ENCODE measurements around the gene COL23A1.

COL23A1 gene

GRCh38 chr5:178418031-178418430 is 172.2 kb downstream of the COL23A1 start:
- no peak for FAIRE-seq

GRCh38 chr5:178417391-178417811 is 172.8 kb downstream of the COL23A1 start:
- FAIRE-seq: no peak

- FAIRE-seq: no peak
These were observed 173.3 kb downstream of the COL23A1 start for GRCh38 chr5:178416919-178417318.

- FAIRE-seq: no peak
These were observed 173.8 kb downstream of the COL23A1 start for GRCh38 chr5:178416206-178416882.

GRCh38 chr5:178415353-178415752 is 174.8 kb downstream of the COL23A1 start:
- FAIRE-seq: no peak

- no peak for FAIRE-seq
These were observed 176.2 kb downstream of the COL23A1 start for GRCh38 chr5:178413988-178414387.

GRCh38 chr5:178411083-178411482 is 179.1 kb downstream of the COL23A1 start:
- no peak for FAIRE-seq

- no peak for FAIRE-seq
These were observed 182.5 kb downstream of the COL23A1 start for GRCh38 chr5:178407646-178408045.

GRCh38 chr5:178404987-178405386 is 185.2 kb downstream of the COL23A1 start:
- FAIRE-seq: no peak

- FAIRE-seq: no peak
These were observed 186.1 kb downstream of the COL23A1 start for GRCh38 chr5:178403956-178404600.

- no peak for FAIRE-seq
These were observed 186.8 kb downstream of the COL23A1 start for GRCh38 chr5:178403351-178403750.

- no peak for FAIRE-seq
These were observed 190.5 kb downstream of the COL23A1 start for GRCh38 chr5:178399701-178400095.

- FAIRE-seq: no peak
These were observed 191.1 kb downstream of the COL23A1 start for GRCh38 chr5:178398901-178399700.

- FAIRE-seq: no peak
These were observed 193.1 kb downstream of the COL23A1 start for GRCh38 chr5:178396796-178397720.

GRCh38 chr5:178394074-178394473 is 196.1 kb downstream of the COL23A1 start:
- FAIRE-seq: no peak

GRCh38 chr5:178392931-178393394 is 197.2 kb downstream of the COL23A1 start:
- no peak for FAIRE-seq

GRCh38 chr5:178392386-178392785 is 197.8 kb downstream of the COL23A1 start:
- FAIRE-seq: no peak

- no peak for FAIRE-seq
These were observed 198.7 kb downstream of the COL23A1 start for GRCh38 chr5:178391480-178391879.

GRCh38 chr5:178389796-178390195 is 200.4 kb downstream of the COL23A1 start:
- FAIRE-seq: no peak

GRCh38 chr5:178389026-178389729 is 201.0 kb downstream of the COL23A1 start:
- FAIRE-seq: no peak

GRCh38 chr5:178388386-178389025 is 201.7 kb downstream of the COL23A1 start:
- no peak for FAIRE-seq

GRCh38 chr5:178387856-178388190 is 202.4 kb downstream of the COL23A1 start:
- no peak for FAIRE-seq

Measured in TTC549 (cell line).